Sigmoid colon (tissue), 3 donors: ENCODE results near the gene FBXO38.

Experiments used
- CTCF ChIP-seq, 4 experiments: fragments of 450-650 bp in 3 of 4; fragments of 200-600 bp in 1 of 4; IDR thresholded peaks; one replicate each; pipeline ENCODE4 v1.5.1; 2016 to 2019; ENCODE audit warnings: antibody characterized with exemption in 4 of 4, mild to moderate bottlenecking in 3 of 4, moderate library complexity in 2 of 4
- POLR2A ChIP-seq, 2 donors: fragments of 450-650 bp; IDR thresholded peaks; one replicate each; pipeline ENCODE4 v1.6.1; 2016; ENCODE audit warnings: antibody characterized with exemption in 2 of 2, mild to moderate bottlenecking in 2 of 2, moderate library complexity in 2 of 2

- no peak for TF ChIP-seq POLR2A (IDR thresholded peaks at IDR 0.05)
- TF ChIP-seq CTCF (IDR thresholded peaks at IDR 0.05) = no peak
Measured at GRCh38 chr5:148391422-148391821, 7.7 kb downstream of the FBXO38 start.
